Right lobe of liver (tissue), 6 donors: Measurements from ENCODE around the gene CPT1A. TPM values are rescaled to one million over a fixed set of nuclear protein-coding genes. Genes with fewer than 3 reads are reported as not detected.
A peak's percentile ranks its signal among the peaks of the same experiment; 100 is the strongest.

ENCODE experiments used
- ATAC-seq, 4 donors: fragments of 200-7000 bp; cut with Tn5 transposase; one replicate each; pipeline ENCODE4 v1.9.1; 2020; ENCODE audit warnings: mild to moderate bottlenecking in 4 of 4, moderate library complexity in 4 of 4
- DNase-seq, 3 donors: peaks; one replicate each; pipeline ENCODE4 v3.0.0-alpha.2; 2020
- H3K27ac ChIP-seq, 3 donors: fragments of 200-600 bp; one replicate each; pipeline ENCODE4 v1.8.0; 2022
- H3K27me3 ChIP-seq, 2 donors: fragments of 200-600 bp; one replicate each; pipeline ENCODE4 v1.8.0; 2022
- H3K36me3 ChIP-seq, 4 donors: fragments of 200-600 bp; sonication (generic) in 1 of 4; one replicate each; pipeline versions ENCODE4 v1.5.1 to v1.8.0; 2017 to 2022; ENCODE audit warnings: control low read depth in 1 of 4
- H3K4me1 ChIP-seq, 4 donors: fragments of 200-600 bp; sonication (generic) in 1 of 4; one replicate each; pipeline versions ENCODE4 v1.5.1 to v1.8.0; 2017 to 2022; ENCODE audit warnings: control low read depth in 1 of 4
- H3K4me3 ChIP-seq, 3 donors: fragments of 200-600 bp; one replicate each; pipeline ENCODE4 v1.8.0; 2022
- H3K9me3 ChIP-seq, 4 donors: fragments of 200-600 bp; sonication (generic) in 1 of 4; one replicate each; pipeline versions ENCODE4 v1.5.1 to v1.8.0; 2017 to 2022; ENCODE audit warnings: control low read depth in 1 of 4
- CTCF ChIP-seq, 4 donors: fragments of 200-600 bp in 3 of 4; fragments of 450-650 bp in 1 of 4; IDR thresholded peaks; one replicate each; pipeline versions ENCODE4 v1.5.1 to v1.8.0; 2016 to 2022; ENCODE audit warnings: antibody characterized with exemption in 4 of 4, mild to moderate bottlenecking in 2 of 4
- POLR2A ChIP-seq: fragments of 450-650 bp; IDR thresholded peaks from one replicate; pipeline ENCODE4 v1.6.1; 2017; ENCODE audit warnings: antibody characterized with exemption, mild to moderate bottlenecking
- WGBS: methylation state at CpG from one replicate; pipeline ENCODE4 v1.1.6; 2018; ENCODE audit warnings: low coverage, low lambda C conversion rate; ENCODE audit not compliant: insufficient coverage; ENCODE audit errors: missing lambda C conversion rate; 5-methylcytosine and 5-hydroxymethylcytosine counted together
- intact Hi-C, 2 donors: fragments of 100-400 bp; cut with DNase I; formaldehyde crosslinking; loops; one replicate each; pipeline versions ENCODE4 v1.11.2 to v1.14.1; 2022
- total RNA-seq, 6 experiments: library from RNA; depleted of rRNA in 2 of 6; stranded (reverse); fragments of >200 nt in 2 of 6; fragmentation: NEBNext Ultra II Directional in 3 of 6; extraction: Animal tissue kit (Norgen Biotek cat#: 25700) in 3 of 6; gene quantifications; one replicate each; pipeline versions ENCODE4 v1.1.0 to v1.2.4, GENCODE V29; 2016 to 2023
- donor health status: DM: no; HTN: yes; CAD: no.
- donor health status: DM: no; HTN: no; CAD: no.
- donor health status: DM: no; HTN: no; CAD: no.
- donor health status: DM: no; HTN: yes; CAD: no.
- donor health status: DM: no; HTN: yes; CAD: no.

Gene CPT1A
- total RNA-seq, 6 experiments from 2014 or later: 30.5 to 152 (median 90.8) TPM

GRCh38 chr11:68759991-68760390 is 81.7 kb downstream of the CPT1A start:
- WGBS: 67% methylated on average over 3 of the region's 15 CpGs
- intact Hi-C loops: no loop called here
- no peak overlapping the region for H3K4me3 ChIP-seq

GRCh38 chr11:68757711-68758110 is 84.0 kb downstream of the CPT1A start:
- ATAC-seq (no peak), DNase-seq (no peak)
- Histone ChIP-seq H3K27ac (no peak overlapping the region), H3K4me3 (no peak overlapping the region), H3K9me3 (no peaks in the 10 kb centered on the region), H3K36me3 (peaks cover 0 to 67% (median 51%) of the 10 kb centered on the region in 4 donors), H3K4me1 (no peaks in the 10 kb centered on the region), H3K27me3 (no peaks in the 10 kb centered on the region)
- intact Hi-C loops: no loop called here
- 85% methylated on average over 8 of the region's 8 CpGs for WGBS
- no peak for TF ChIP-seq CTCF (IDR thresholded peaks at IDR 0.05)
- no peak for TF ChIP-seq POLR2A

More at GRCh38 chr11:68759991-68760390, 81.7 kb downstream of the CPT1A start:
- TF ChIP-seq POLR2A (no peak), CTCF (IDR thresholded peaks at IDR 0.05) (no peak)
- Histone ChIP-seq H3K4me1 (no peaks in the 10 kb centered on the region), H3K27me3 (no peaks in the 10 kb centered on the region), H3K9me3 (no peaks in the 10 kb centered on the region), H3K27ac (no peak overlapping the region), H3K36me3 (peaks cover 0 to 88% (median 53%) of the 10 kb centered on the region in 4 donors)
- ATAC-seq: no peak
- DNase-seq: no peak

GRCh38 chr11:68756171-68756766 is 85.4 kb downstream of the CPT1A start:
- TF ChIP-seq CTCF (IDR thresholded peaks at IDR 0.05) (no peak), POLR2A (no peak)
- H3K27me3 ChIP-seq: no peaks in the 10 kb centered on the region
- intact Hi-C loops: no loop called here
- DNase-seq (no peak), ATAC-seq (no peak)
- no peak overlapping the region for H3K4me3 ChIP-seq
- H3K9me3 ChIP-seq: no peaks in the 10 kb centered on the region
- no peaks in the 10 kb centered on the region for H3K4me1 ChIP-seq
- WGBS: 85% methylated on average over 8 of the region's 12 CpGs
- H3K27ac ChIP-seq: no peak overlapping the region
- peaks cover 0 to 53% (median 39%) of the 10 kb centered on the region in 4 donors for H3K36me3 ChIP-seq

- DNase-seq (no peak), ATAC-seq (peak in 1 of 4 donors; percentile 6)
- Histone ChIP-seq H3K4me1 (no peaks in the 10 kb centered on the region), H3K9me3 (no peaks in the 10 kb centered on the region), H3K36me3 (peaks cover 0 to 23% (median 19%) of the 10 kb centered on the region in 4 donors), H3K27ac (no peak overlapping the region), H3K4me3 (no peak overlapping the region), H3K27me3 (no peaks in the 10 kb centered on the region)
- intact Hi-C loops: no loop called here
- TF ChIP-seq CTCF (IDR thresholded peaks at IDR 0.05) (peak in 1 of 4 donors; percentile 5), POLR2A (no peak)
- 73% methylated on average over 5 of the region's 9 CpGs for WGBS
Observed at GRCh38 chr11:68753300-68753699, 88.4 kb downstream of the CPT1A start.
